C4-2B (cell line): Measurements from ENCODE around the gene POPDC2.

Experiments
- CTCF ChIP-seq: fragments of 450-650 bp; conservative IDR thresholded peaks from 2 replicates; pipeline ENCODE4 v1.5.1; 2017; ENCODE audit warnings: mild to moderate bottlenecking
- ZFX ChIP-seq: fragments of 450-650 bp; IDR thresholded peaks from 2 replicates; pipeline ENCODE4 v1.6.1; 2017

- TF ChIP-seq CTCF (no peak), ZFX (0 out of 2 replicates have a peak, but pooled peaks have one; percentile 28)
Measured at GRCh38 chr3:119702530-119703527, 42.4 kb upstream of the POPDC2 start, which contains the start of gene CFAP91.
